ENCODE measurements around the gene ASXL3. TPM values are rescaled to one million over a fixed set of nuclear protein-coding genes. Genes with fewer than 3 reads are reported as not detected.

The ASXL3 gene
- total RNA-seq, 4 donors from 2014 or later: 8.3 to 25.3 (median 20.3) TPM

- peaks cover 2 to 12% of the 10 kb centered on the region in 2 donors for H3K4me1 ChIP-seq
- H3K36me3 ChIP-seq: no peaks in the 10 kb centered on the region
- H3K27me3 ChIP-seq: no peaks in the 10 kb centered on the region
- H3K27ac ChIP-seq: no peak overlapping the region
- H3K4me3 ChIP-seq (replicated peaks in 1 of 3): no peak overlapping the region
- 90 to 93% methylated on average over 4 of the region's 4 CpGs for WGBS, 2 donors
- H3K9me3 ChIP-seq: no peaks in the 10 kb centered on the region
- intact Hi-C loops (cut with DNase I): no loop called here
- TF ChIP-seq CTCF (IDR thresholded peaks at IDR 0.05): no peak
- TF ChIP-seq POLR2A (IDR thresholded peaks at IDR 0.05): no peak
- no peak for DNase-seq
These were observed 95.7 kb downstream of the ASXL3 start for GRCh38 chr18:33673689-33674088.

GRCh38 chr18:33676593-33676992 is 98.6 kb downstream of the ASXL3 start:
- no peak for DNase-seq
- intact Hi-C loops (cut with DNase I): no loop called here

GRCh38 chr18:33677891-33678290 is 99.9 kb downstream of the ASXL3 start:
- Histone ChIP-seq H3K4me3 (replicated peaks in 1 of 3) (no peak overlapping the region), H3K36me3 (no peaks in the 10 kb centered on the region), H3K4me1 (peaks cover 2 to 6% of the 10 kb centered on the region in 2 donors), H3K27ac (no peak overlapping the region), H3K9me3 (no peaks in the 10 kb centered on the region), H3K27me3 (no peaks in the 10 kb centered on the region)
- 96 to 99% methylated on average over 2 of the region's 2 CpGs for WGBS, 2 donors
- TF ChIP-seq CTCF (IDR thresholded peaks at IDR 0.05) (no peak), POLR2A (IDR thresholded peaks at IDR 0.05) (no peak)
- intact Hi-C loops (cut with DNase I): no loop called here
- DNase-seq: no peak

More at GRCh38 chr18:33676593-33676992, 98.6 kb downstream of the ASXL3 start:
- 28 to 37% methylated on average over 1 of the region's 1 CpG for WGBS, 2 donors
- H3K9me3 ChIP-seq: no peaks in the 10 kb centered on the region
- TF ChIP-seq POLR2A (IDR thresholded peaks at IDR 0.05) (no peak), CTCF (IDR thresholded peaks at IDR 0.05) (no peak)
- H3K27me3 ChIP-seq: no peaks in the 10 kb centered on the region
- no peaks in the 10 kb centered on the region for H3K36me3 ChIP-seq
- no peak overlapping the region for H3K4me3 ChIP-seq (replicated peaks in 1 of 3)
- peaks cover 2 to 12% of the 10 kb centered on the region in 2 donors for H3K4me1 ChIP-seq
- H3K27ac ChIP-seq: no peak overlapping the region

- no peak for DNase-seq
- 93 to 96% methylated on average over 6 of the region's 6 CpGs for WGBS, 2 donors
- Histone ChIP-seq H3K36me3 (no peaks in the 10 kb centered on the region), H3K27me3 (no peaks in the 10 kb centered on the region), H3K27ac (no peak overlapping the region), H3K9me3 (no peaks in the 10 kb centered on the region), H3K4me1 (no peaks in the 10 kb centered on the region), H3K4me3 (replicated peaks in 1 of 3) (no peak overlapping the region)
- TF ChIP-seq CTCF (IDR thresholded peaks at IDR 0.05) (no peak), POLR2A (IDR thresholded peaks at IDR 0.05) (no peak)
- intact Hi-C loops (cut with DNase I): no loop called here
These were observed 104.4 kb downstream of the ASXL3 start for GRCh38 chr18:33682436-33682835.

- no peaks in the 10 kb centered on the region for H3K9me3 ChIP-seq
- H3K36me3 ChIP-seq: no peaks in the 10 kb centered on the region
- no peaks in the 10 kb centered on the region for H3K4me1 ChIP-seq
- H3K4me3 ChIP-seq (replicated peaks in 1 of 3): no peak overlapping the region
- no peak for DNase-seq
- 94 to 97% methylated on average over 2 of the region's 2 CpGs for WGBS, 2 donors
- H3K27me3 ChIP-seq: no peaks in the 10 kb centered on the region
- TF ChIP-seq POLR2A (IDR thresholded peaks at IDR 0.05) (no peak), CTCF (IDR thresholded peaks at IDR 0.05) (no peak)
- no peak overlapping the region for H3K27ac ChIP-seq
- intact Hi-C loops (cut with DNase I): no loop called here
These were observed 116.6 kb downstream of the ASXL3 start for GRCh38 chr18:33694593-33694992.

Data from thyroid gland (tissue), 4 donors.